EL (cell line): ENCODE measurements around the gene CTCF.
A peak's percentile ranks its signal among the peaks of the same experiment; 100 is the strongest.

Experiments
- DNase-seq: peaks from one replicate; pipeline ENCODE4 v3.0.0-alpha.2; 2016

CTCF gene

GRCh38 chr16:67535201-67535600 lies 27.1 kb upstream of the CTCF start:
- no peak for DNase-seq

- DNase-seq, result peak; percentile 63
These were observed 25.1 kb upstream of the CTCF start for GRCh38 chr16:67537270-67537635.

DNA sequence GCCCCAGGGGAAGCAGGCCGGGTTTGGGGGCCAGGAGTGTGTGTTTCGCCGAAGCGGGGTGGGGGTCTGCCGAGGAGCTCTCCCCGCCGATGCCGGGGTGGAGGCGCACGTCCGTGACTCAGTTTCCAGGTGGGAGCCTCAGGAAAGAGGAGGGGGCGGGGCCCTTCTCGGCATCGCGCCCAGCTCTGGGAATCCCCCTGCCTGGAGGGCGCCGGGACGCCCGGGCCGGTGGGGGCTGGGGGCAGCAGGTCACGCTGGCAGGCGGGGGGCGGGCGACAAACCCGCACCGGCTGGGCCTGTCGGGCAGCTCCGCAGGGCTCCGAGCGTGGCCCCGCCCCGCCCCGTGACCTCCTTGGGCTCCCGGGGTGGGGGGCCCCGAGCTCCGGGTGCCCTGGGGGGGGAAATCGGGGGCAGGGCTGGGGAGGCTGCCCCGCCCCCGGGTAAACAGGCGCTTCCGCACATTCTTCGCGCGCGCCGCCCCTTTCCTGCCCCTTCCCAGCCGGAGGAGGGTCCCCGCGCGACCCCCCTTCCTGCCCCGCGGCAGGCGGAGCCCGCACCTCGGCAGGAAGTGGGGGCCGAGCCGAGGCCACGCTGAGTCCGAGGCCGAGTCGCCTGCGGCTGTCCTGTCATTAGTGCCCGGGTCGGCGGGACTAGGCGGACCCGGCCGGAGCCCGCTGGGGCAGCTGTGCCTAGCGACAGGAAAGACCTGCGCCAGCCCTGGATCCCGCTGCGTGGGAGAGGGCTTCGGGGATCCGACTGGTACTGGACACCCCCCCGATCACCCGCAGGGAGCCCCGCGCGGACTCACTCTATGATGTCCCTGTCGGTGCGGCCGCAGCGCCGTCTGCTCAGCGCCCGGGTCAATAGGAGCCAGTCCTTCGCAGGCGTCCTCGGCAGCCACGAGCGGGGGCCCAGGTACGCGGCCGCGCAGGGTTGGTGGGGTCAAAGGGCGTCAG lies 24.4 kb upstream of the CTCF start:
- peak; percentile 75 for DNase-seq

DNA sequence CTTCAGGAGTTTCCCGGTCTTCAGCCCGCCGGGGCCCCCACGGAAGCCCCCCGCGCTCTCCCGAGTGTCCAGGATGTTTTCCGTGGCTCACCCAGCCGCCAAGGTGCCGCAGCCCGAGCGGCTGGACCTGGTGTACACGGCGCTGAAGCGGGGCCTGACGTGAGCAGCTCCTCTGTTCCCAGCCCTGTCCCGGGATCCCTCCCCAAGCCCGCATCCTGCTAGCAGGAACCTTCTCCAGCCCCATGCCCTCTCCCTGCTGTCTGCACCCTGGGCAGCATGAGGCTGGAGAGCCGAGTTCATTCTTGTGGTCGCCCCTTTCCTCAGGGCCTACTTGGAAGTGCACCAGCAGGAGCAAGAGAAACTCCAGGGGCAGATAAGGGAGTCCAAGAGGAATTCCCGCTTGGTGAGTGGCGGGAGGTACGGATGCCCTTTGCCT lies 23.6 kb upstream of the CTCF start:
- DNase-seq, result peak; percentile 74

DNA sequence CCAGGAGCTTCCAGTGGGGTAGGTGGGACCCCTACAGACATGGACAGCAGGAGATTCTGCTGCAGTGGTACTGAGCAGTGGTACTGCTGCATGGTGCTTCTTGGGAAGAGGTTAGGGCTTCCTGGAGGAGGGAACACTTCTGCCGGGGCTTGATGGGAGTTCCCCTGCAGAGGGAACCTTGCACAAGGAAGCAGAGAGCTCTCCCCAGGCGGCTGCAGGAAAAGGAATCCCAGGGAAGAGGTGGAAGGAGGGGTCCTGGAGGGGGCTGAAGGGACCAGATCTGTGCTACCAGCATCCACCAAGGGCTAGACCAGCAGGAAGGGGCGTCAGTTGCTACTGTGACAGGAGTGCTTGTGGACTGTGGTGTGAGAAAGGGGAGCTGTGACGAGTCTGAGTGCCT lies 23.1 kb upstream of the CTCF start:
- DNase-seq, result no peak

DNA sequence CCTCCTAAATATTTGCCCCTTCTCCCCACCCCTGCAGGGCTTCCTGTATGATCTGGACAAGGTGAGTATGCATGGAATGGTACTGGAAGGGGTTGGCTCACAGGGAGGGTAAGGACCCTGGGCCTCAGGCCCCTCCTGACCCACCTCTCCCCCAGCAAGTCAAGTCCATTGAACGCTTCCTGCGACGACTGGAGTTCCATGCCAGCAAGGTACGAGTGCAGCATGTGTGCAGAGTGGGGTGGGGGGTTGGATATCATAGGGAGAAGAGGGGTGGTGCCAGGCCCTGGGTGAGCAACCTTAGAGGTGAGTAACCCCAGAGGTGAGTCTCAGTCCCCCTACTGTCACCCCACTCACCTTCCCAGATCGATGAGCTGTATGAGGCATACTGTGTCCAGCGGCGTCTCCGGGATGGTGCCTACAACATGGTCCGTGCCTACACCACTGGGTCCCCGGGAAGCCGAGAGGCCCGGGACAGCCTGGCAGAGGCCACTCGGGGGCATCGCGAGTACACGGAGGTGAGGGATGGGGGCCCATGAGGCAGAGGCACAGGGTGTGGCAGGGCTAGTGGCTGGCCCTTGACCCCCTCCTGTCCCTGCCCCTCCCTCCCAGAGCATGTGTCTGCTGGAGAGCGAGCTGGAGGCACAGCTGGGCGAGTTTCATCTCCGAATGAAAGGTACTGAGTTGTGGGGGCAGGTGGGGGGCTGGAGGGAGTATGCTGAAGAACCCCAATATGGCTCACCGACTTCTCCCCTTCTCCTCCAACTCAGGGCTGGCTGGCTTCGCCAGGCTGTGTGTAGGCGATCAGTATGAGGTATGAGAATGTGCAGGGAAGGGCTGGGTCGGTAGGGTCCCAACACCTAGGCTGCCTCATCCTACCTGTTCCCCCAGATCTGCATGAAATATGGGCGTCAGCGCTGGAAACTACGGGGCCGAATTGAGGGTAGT lies 22.4 kb upstream of the CTCF start:
- no peak for DNase-seq

DNA sequence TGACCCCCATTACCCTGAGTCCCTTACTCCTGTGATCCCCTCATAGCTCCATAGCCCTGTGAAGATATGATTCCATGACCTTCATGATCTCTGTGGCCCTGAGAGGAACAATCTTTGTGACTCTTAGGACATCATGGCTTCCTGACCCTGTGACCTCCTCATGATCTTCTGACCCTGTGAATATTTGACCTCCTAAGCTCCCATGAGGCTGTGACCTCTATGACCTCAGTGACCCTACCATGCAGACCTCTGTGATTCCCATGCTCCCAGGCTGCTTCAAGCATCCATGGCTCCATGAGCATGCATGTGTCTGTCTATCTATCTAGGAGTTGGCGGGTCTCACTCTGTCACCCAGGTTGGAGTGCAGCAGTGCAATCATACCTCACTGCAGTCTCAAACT lies 21.6 kb upstream of the CTCF start:
- no peak for DNase-seq

DNA sequence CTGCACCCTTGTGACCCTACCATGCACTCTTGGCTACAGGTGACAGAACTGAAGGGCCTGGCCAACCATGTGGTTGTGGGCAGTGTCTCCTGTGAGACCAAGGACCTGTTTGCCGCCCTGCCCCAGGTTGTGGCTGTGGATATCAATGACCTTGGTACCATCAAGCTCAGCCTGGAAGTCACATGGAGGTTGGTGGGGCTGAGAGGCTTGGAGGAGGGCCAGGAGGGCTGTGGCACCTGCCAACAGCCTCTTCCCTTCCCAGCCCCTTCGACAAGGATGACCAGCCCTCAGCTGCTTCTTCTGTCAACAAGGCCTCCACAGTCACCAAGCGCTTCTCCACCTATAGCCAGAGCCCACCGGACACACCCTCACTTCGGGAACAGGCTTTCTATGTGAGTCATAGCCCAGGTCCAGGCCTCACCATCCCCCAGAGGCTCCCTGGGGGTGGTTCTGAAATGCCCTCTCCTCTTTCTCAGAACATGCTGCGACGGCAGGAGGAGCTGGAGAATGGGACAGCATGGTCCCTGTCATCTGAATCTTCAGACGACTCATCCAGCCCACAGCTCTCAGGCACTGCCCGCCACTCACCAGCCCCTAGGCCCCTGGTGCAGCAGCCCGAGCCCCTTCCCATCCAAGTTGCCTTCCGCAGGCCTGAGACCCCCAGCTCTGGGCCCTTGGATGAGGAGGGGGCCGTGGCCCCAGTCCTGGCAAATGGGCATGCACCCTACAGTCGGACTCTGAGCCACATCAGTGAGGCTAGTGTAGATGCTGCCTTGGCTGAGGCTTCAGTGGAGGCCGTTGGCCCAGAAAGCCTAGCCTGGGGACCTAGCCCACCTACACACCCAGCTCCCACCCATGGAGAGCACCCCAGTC lies 20.7 kb upstream of the CTCF start:
- DNase-seq, result peak; percentile 40

DNA sequence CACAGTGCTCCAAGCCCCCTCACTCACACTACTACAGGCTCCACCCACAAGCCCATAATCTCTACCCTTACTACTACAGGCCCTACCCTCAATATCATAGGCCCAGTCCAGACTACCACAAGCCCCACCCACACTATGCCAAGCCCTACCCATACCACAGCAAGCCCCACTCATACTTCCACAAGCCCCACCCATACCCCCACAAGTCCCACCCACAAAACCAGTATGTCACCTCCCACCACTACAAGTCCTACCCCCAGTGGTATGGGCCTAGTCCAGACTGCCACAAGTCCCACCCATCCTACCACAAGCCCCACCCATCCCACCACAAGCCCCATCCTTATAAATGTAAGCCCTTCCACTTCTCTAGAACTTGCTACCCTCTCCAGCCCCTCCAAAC lies 19.9 kb upstream of the CTCF start:
- peak; percentile 80 for DNase-seq

DNA sequence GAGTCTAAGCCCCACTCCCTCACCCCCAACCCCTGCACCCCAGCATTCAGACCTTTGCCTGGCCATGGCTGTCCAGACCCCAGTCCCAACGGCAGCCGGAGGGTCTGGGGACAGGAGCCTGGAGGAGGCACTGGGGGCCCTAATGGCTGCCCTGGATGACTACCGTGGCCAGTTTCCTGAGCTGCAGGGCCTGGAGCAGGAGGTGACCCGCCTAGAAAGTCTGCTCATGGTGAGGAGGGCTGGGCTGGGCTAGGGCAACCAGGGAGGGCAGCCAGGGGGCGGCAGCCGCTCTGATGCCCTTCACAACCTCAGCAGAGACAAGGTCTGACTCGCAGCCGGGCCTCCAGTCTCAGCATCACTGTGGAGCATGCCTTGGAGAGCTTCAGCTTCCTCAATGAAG lies 19.3 kb upstream of the CTCF start:
- DNase-seq, result no peak

GRCh38 chr16:67543582-67543981 lies 18.7 kb upstream of the CTCF start:
- no peak for DNase-seq

DNA sequence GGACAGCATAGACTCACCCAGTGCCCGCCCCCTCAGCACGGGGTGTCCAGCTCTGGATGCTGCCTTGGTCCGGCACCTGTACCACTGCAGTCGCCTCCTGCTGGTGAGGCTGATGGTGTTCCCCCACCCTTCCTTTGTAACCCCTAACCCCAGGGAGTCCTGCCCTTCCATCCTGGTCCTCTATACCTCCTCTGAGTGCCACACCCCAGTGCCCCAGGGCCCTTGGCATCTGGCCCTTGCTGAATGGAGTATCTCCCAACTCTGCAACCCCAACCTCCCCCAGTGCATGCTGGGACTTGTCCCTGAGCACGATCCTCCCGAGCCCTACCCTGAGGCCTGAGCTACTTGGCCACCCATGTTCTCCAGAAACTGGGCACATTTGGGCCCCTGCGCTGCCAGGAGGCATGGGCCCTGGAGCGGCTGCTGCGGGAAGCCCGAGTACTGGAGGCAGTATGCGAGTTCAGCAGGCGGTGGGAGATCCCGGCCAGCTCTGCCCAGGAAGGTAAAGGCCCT lies 17.9 kb upstream of the CTCF start:
- no peak for DNase-seq

- no peak for DNase-seq
These were observed 17.3 kb upstream of the CTCF start for GRCh38 chr16:67544844-67545664.

- DNase-seq, result no peak
These were observed 16.7 kb upstream of the CTCF start for GRCh38 chr16:67545665-67546024.

- DNase-seq, result no peak
These were observed 16.2 kb upstream of the CTCF start for GRCh38 chr16:67546091-67546501.

DNA sequence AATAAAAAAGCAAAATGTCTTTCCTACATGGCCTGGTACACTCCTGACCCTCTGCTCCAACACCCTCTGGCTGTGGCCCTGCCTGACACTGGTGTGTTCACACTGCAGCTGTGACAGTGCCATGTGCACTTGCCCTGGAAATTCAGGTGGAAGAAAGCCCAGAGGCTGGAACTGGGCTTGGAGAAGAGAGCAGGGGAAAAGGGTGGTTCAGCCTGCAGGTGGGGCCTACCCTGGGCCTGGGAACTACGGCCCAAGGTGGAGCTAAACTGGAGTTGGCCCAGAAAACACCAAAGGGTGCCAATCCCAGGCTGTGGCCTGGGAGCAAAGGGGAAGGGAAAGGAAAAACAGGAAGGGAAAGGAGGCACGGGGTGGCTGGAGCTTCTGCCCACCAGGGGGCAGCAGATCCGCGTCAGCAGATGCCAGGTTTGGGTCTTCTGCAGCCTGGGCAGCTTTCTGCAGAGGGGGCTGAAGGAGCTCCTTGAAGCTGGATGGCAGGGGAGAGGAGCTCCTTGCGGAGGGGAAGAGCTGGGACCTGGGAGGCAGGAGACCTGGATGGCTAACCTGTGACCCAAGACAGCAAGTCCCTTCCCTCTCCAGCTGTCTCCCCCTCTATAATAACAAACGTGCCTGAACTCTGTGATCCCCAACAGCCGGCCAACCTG lies 15.4 kb upstream of the CTCF start:
- DNase-seq, result peak; percentile 66

GRCh38 chr16:67547423-67548264 lies 14.7 kb upstream of the CTCF start:
- no peak for DNase-seq

- DNase-seq, result no peak
These were observed 13.8 kb upstream of the CTCF start for GRCh38 chr16:67548265-67549126.

- DNase-seq, result no peak
These were observed 13.1 kb upstream of the CTCF start for GRCh38 chr16:67549240-67549639.
